Endothelial cell of umbilical vein (primary cell): ENCODE measurements around the gene AGBL4. TPM values are rescaled to one million over a fixed set of nuclear protein-coding genes. Genes with fewer than 3 reads are reported as not detected.

Experiments
- BruUV-seq: library from RNA; stranded (reverse); fragments of 400-500 nt; replicated peaks from 2 replicates; lab custom pipeline; 2021; lab: Mats Ljungman, UMichigan
- CTCF ChIA-PET: fragments of 300-600, 350-600 bp; sonication (Branson Sonifier 250); formaldehyde crosslinking; loops from one replicate; lab custom pipeline; 2021; ENCODE audit warnings: antibody characterized with exemption, inconsistent platforms; lab: Charles Lee
- POLR2A ChIA-PET: fragments of 300-600, 350-600 bp; sonication (Branson Sonifier 250); formaldehyde crosslinking; loops from one replicate; lab custom pipeline; 2021; ENCODE audit warnings: antibody characterized with exemption, inconsistent platforms; lab: Charles Lee
- DNase-seq: peaks from one replicate; pipeline ENCODE4 v3.0.0-alpha.2; 2011; ENCODE audit warnings: low read depth, low spot score
- FAIRE-seq: peaks from 2 replicates; lab custom pipeline; 2011; peaks lifted over from hg19 to GRCh38; lab: Jason Lieb, UNC
- H2AFZ ChIP-seq: 2 replicates; pipeline ENCODE4 v1.6.0; 2012; ENCODE audit warnings: low read depth, low read length, control low read depth, inconsistent platforms
- H3K27ac ChIP-seq: 2 replicates; pipeline ENCODE4 v1.5.1; 2011; ENCODE audit warnings: low read depth, mild to moderate bottlenecking, control low read depth, low read length, moderate library complexity; ENCODE audit not compliant: insufficient read depth
- H3K27me3 ChIP-seq, 2 experiments: 2 replicates each; pipeline versions ENCODE4 v1.6.0 to v1.6.1; 2011; ENCODE audit warnings: low read length in 2 of 2, mixed read lengths in 1 of 2; ENCODE audit not compliant: control insufficient read depth in 2 of 2, insufficient read depth in 2 of 2
- H3K36me3 ChIP-seq, 2 experiments: 2 replicates in 1 of 2; 3 replicates in 1 of 2; pipeline ENCODE4 v1.5.1; 2011; ENCODE audit warnings: low read length in 2 of 2, mild to moderate bottlenecking in 1 of 2, moderate library complexity in 1 of 2; ENCODE audit not compliant: control insufficient read depth in 2 of 2, insufficient read depth in 2 of 2; ENCODE audit errors: extremely low read depth in 1 of 2
- H3K4me1 ChIP-seq: 3 replicates; pipeline ENCODE4 v1.5.1; 2011; ENCODE audit warnings: mild to moderate bottlenecking, low read length; ENCODE audit not compliant: control insufficient read depth, insufficient read depth; ENCODE audit errors: extremely low read depth
- H3K4me2 ChIP-seq: 2 replicates; pipeline ENCODE4 v1.6.1; 2011; ENCODE audit warnings: low read length, control low read depth, mixed read lengths; ENCODE audit not compliant: insufficient read depth
- H3K4me3 ChIP-seq, 3 experiments: fragments of 200-600 bp in 1 of 3; sonication (generic), shearing (Covaris generic) in 1 of 3; replicated peaks in 1 of 3; 2 replicates each; pipeline ENCODE4 v1.5.1; 2011 to 2016; ENCODE audit warnings: control low read depth in 3 of 3, low read length in 3 of 3, mild to moderate bottlenecking in 2 of 3, inconsistent platforms in 1 of 3, low read depth in 1 of 3, moderate library complexity in 1 of 3; ENCODE audit not compliant: insufficient read depth in 1 of 3
- H3K79me2 ChIP-seq: 2 replicates; pipeline ENCODE4 v1.6.0; 2012; ENCODE audit warnings: low read length, inconsistent platforms; ENCODE audit not compliant: control insufficient read depth, insufficient read depth
- H3K9ac ChIP-seq: replicated peaks from 2 replicates; pipeline ENCODE3; 2011; ENCODE audit warnings: low read length, control low read depth; ENCODE audit not compliant: insufficient read depth; ENCODE audit errors: extremely low read depth
- H3K9me1 ChIP-seq: replicated peaks from 3 replicates; pipeline ENCODE4 v1.6.0; 2011; ENCODE audit warnings: mild to moderate bottlenecking, low read length; ENCODE audit not compliant: control insufficient read depth, insufficient read depth; ENCODE audit errors: extremely low read depth
- H3K9me3 ChIP-seq: replicated peaks from 2 replicates; pipeline ENCODE4 v1.5.1; 2012; ENCODE audit warnings: low read length, inconsistent platforms; ENCODE audit not compliant: control insufficient read depth, insufficient read depth
- H4K20me1 ChIP-seq: replicated peaks from 2 replicates; pipeline ENCODE3; 2011; ENCODE audit warnings: mild to moderate bottlenecking, low read length; ENCODE audit not compliant: control insufficient read depth, insufficient read depth; ENCODE audit errors: extremely low read depth
- EZH2 ChIP-seq: IDR thresholded peaks from 2 replicates; pipeline ENCODE4 v1.6.1; 2012; ENCODE audit warnings: borderline replicate concordance, low read depth, mild to moderate bottlenecking, moderate library complexity, low read length, inconsistent platforms; ENCODE audit not compliant: severe bottlenecking
- FOS ChIP-seq: IDR thresholded peaks from 2 replicates; pipeline ENCODE4 v1.6.1; 2011; ENCODE audit warnings: mild to moderate bottlenecking, low read length, moderate library complexity, borderline replicate concordance; ENCODE audit not compliant: insufficient read depth
- GATA2 ChIP-seq: IDR thresholded peaks from 2 replicates; pipeline ENCODE4 v1.7.0; 2011; ENCODE audit warnings: low read depth, mild to moderate bottlenecking, moderate library complexity, mixed read lengths, low read length; ENCODE audit not compliant: insufficient read length, insufficient read depth
- JUN ChIP-seq: IDR thresholded peaks from 2 replicates; pipeline ENCODE4 v1.6.1; 2011; ENCODE audit warnings: borderline replicate concordance, low read depth; ENCODE audit not compliant: insufficient read length, insufficient read depth
- MYC ChIP-seq: IDR thresholded peaks from one replicate; pipeline ENCODE4 v1.6.1; 2011; ENCODE audit warnings: mild to moderate bottlenecking, low read depth, low read length
- POLR2A ChIP-seq: IDR thresholded peaks from 2 replicates; pipeline ENCODE4 v1.6.1; 2012; ENCODE audit warnings: low read depth, mild to moderate bottlenecking, control low read depth, low read length
- POLR2AphosphoS5 ChIP-seq: IDR thresholded peaks from 2 replicates; pipeline ENCODE4 v1.6.1; 2012; ENCODE audit warnings: low read depth, mild to moderate bottlenecking, control low read depth, low read length, moderate library complexity; ENCODE audit not compliant: insufficient read depth
- dilution Hi-C: fragments of 300-500 bp; cut with MboI; formaldehyde crosslinking; loops from one replicate; pipeline ENCODE4 v1.15.0; 2019; ENCODE audit warnings: low sequenced_read_pairs; ENCODE audit not compliant: extremely low pct_ligation_motif_present
- intact Hi-C: fragments of 100-400 bp; cut with micrococcal nuclease; formaldehyde crosslinking; loops from one replicate; pipeline ENCODE4 v1.10.0; 2022
- polyA plus RNA-seq, 4 experiments: library from polyadenylated mRNA; depleted of rRNA in 3 of 4; stranded (reverse) in 3 of 4; unstranded in 1 of 4; fragments of >200 nt; gene quantifications; 2 replicates each; pipeline versions ENCODE4 v1.2.1 to v1.2.3, GENCODE V29; 2011 to 2012; ENCODE audit warnings: missing spikeins in 1 of 4
- total RNA-seq: library from RNA; stranded (reverse); gene quantifications from 2 replicates; pipeline ENCODE4 v1.2.3, GENCODE V29; 2021
- TF ChIP-seq, protein P1 (sequence below), 2 donors: IDR thresholded peaks; 1 replicate in 1 of 2; 2 replicates in 1 of 2; pipeline ENCODE4 v1.5.1; 2011; ENCODE audit warnings: low read length in 2 of 2, mild to moderate bottlenecking in 2 of 2, moderate library complexity in 2 of 2, control low read depth in 1 of 2, inconsistent platforms in 1 of 2, low read depth in 1 of 2; ENCODE audit not compliant: insufficient read depth in 1 of 2; ENCODE audit errors: extremely low read depth in 1 of 2
- TF ChIP-seq, protein P2 (sequence below): IDR thresholded peaks from 2 replicates; pipeline ENCODE4 v1.6.1; 2011; ENCODE audit not compliant: insufficient read depth, insufficient read length

Gene AGBL4
- total and polyA plus RNA-seq, 2 donors (not counting 3 experiments of a cell fraction or from before 2014, with no cell fraction given), result not detected

DNA sequence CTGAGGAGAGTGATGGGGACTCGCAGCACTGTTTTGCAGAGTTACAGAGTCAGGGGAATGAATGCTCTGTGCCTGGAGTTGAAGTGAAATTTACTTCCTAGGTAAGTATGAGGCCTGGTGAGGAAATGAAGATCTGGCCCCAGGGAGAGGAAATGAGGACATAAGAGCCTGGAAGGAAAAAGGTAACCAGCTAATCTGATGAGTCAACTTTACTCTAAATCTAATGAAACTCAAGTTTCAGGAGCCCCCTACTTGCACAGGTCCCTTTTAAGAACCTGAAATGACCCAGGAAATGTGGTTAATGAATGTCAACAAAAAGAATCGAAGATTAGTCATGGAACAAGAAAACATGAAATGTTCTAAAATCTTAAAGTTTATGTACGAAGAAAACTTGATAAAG lies 599.0 kb downstream of the AGBL4 start:
- H3K36me3 ChIP-seq, result no peaks in the 10 kb centered on the region
- no peak for DNase-seq
- H3K4me3 ChIP-seq, result no peak overlapping the region
- no peaks in the 10 kb centered on the region for H3K9me3 ChIP-seq
- H3K4me1 ChIP-seq, result no peaks in the 10 kb centered on the region
- no TSS peak for BruUV-seq
- H3K27me3 ChIP-seq, result no peaks in the 10 kb centered on the region
- no peak overlapping the region for H3K4me2 ChIP-seq
- H3K9me1 ChIP-seq, result no peaks in the 10 kb centered on the region
- POLR2A ChIA-PET, result no interaction called here
- TF ChIP-seq POLR2A, result no peak
- TF ChIP-seq, protein P1, sequence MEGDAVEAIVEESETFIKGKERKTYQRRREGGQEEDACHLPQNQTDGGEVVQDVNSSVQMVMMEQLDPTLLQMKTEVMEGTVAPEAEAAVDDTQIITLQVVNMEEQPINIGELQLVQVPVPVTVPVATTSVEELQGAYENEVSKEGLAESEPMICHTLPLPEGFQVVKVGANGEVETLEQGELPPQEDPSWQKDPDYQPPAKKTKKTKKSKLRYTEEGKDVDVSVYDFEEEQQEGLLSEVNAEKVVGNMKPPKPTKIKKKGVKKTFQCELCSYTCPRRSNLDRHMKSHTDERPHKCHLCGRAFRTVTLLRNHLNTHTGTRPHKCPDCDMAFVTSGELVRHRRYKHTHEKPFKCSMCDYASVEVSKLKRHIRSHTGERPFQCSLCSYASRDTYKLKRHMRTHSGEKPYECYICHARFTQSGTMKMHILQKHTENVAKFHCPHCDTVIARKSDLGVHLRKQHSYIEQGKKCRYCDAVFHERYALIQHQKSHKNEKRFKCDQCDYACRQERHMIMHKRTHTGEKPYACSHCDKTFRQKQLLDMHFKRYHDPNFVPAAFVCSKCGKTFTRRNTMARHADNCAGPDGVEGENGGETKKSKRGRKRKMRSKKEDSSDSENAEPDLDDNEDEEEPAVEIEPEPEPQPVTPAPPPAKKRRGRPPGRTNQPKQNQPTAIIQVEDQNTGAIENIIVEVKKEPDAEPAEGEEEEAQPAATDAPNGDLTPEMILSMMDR (IDR thresholded peaks at IDR 0.05; ENCODE audit: extremely low read depth in 1 of 2, insufficient read depth in 1 of 2, low read depth in 1 of 2, low read length in 2 of 2), result no peak
- TF ChIP-seq, protein P2, sequence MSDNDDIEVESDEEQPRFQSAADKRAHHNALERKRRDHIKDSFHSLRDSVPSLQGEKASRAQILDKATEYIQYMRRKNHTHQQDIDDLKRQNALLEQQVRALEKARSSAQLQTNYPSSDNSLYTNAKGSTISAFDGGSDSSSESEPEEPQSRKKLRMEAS, result no peak
- TF ChIP-seq MYC, result no peak
- no peak for TF ChIP-seq JUN
- no peak for TF ChIP-seq POLR2AphosphoS5
- TF ChIP-seq EZH2, result no peak
- TF ChIP-seq GATA2, result no peak
- TF ChIP-seq FOS, result no peak
- no peak for FAIRE-seq
- no peaks in the 10 kb centered on the region for H4K20me1 ChIP-seq
- no peak overlapping the region for H3K27ac ChIP-seq
- H3K9ac ChIP-seq, result no peak overlapping the region
- dilution Hi-C loops, result no loop called here
- CTCF ChIA-PET, result no interaction called here
- intact Hi-C loops, result no loop called here
- H3K79me2 ChIP-seq, result no peaks in the 10 kb centered on the region
- H2AFZ ChIP-seq, result no peak overlapping the region
